HS-5 (cell line): ENCODE measurements around the gene IER2.

Experiments
- DNase-seq: peaks from one replicate; pipeline ENCODE4 v3.0.0-alpha.2; 2012; ENCODE audit warnings: low read depth

Gene IER2

DNA sequence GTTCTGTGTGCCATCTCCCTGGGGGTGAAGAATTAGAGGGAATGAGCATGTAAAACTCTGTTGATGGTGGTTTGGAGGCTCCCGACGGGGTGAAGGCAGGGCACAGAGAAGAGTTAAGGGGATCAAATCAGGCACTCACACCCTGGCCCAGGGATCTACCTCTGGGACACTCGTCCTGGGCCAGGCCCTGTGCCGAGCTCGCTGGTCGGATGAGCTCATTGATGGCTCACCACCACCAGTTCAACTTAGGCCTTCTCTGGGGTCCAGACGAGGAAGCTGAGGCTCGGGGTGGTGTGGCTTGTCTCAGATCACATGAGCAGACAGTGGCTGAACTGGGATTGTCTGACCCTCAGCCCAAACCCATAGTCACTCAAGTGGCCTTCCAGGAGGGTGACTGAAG lies 30.6 kb upstream of the IER2 start:
- DNase-seq = no peak

- no peak for DNase-seq
These were observed 30.2 kb upstream of the IER2 start for GRCh38 chr19:13120031-13120430.

DNA sequence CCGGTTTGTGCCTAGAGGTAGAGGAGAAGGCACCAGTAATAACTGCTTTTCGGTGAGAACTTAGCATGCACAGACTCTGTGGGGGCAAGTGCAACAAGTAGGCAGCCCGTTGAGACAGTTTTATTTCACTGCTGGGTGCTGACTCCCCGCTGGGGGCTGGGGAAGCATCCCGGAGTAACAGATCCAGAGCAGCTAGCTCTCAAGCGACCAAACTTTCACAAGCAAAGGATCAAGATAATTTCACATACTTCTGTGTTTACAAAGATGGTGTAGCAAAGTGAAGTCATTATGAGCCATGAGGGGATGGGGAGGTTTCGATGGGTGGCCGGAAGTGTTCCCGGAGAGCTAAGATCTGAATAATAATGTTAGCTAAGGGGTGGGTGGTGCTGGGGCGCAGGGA lies 29.4 kb upstream of the IER2 start:
- no peak for DNase-seq

- no peak for DNase-seq
These were observed 28.5 kb upstream of the IER2 start for GRCh38 chr19:13121551-13122274.

GRCh38 chr19:13122275-13122878 lies 27.8 kb upstream of the IER2 start:
- no peak for DNase-seq

DNA sequence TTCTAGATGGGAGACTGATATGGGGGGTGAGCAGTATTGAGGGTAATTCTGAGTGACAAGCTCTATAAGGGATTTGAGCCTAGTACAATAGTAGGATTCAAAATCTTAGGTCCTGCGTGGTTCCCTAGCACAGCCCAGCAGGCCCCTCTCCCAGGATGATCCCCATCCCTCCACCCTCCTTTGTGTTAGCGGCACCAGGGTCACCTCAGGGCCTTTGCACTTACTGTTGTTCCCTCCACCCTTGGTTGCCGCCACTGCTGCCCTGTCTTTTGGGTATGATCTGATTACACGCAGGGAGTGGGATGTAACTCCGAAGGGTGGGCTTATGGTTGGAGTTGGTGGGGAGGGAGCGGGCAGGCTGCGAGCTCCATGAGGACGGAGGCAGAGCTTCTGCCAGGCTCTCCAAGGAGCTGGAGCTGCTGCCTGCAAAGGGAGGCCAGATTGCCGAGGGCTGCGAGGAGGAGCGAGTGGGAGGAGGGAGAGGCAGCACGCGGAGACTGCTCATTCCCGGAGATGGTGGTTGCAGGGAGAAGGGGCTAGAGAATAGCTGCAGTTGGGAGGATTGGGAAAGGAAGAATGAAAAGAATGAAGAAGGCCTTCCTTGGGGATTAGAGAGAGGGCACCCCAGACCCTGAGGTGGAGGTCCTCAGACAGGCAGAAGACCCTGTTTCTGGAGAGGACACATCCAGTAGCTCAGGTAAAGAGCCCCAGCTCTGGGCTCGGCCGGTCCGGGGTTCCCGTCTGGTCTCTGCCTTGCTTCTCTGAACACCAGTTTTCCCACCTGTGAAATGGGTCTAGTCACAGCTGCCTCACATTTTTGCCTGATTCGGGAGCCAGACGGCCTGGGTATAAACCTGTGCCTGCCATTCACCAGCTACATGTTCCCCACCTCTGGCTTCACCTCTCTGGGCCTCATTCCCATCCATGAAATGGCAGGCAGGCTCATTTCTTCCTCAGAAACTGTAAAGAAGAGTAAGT lies 26.9 kb upstream of the IER2 start:
- DNase-seq = no peak

DNA sequence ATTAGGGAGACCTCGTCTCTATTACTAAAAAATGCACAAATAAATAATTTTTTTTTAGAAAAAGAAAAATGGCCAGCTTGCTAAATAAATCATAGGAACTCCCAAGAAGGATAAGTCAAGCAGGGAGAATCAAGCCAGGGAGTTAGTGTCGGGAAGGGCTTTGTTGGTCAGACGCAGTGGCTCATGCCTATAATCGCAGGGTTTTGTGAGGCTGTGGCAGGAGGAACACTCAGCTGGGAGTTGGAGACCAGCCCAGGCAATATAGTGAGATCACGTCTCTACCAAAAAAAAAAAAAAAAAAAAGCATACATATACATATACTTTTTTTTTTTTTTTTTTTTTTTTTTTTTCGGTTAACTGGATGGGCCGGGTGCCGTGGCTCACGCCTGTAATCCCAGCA lies 23.2 kb upstream of the IER2 start:
- no peak for DNase-seq

GRCh38 chr19:13127811-13128575 lies 22.2 kb upstream of the IER2 start:
- no peak for DNase-seq

DNA sequence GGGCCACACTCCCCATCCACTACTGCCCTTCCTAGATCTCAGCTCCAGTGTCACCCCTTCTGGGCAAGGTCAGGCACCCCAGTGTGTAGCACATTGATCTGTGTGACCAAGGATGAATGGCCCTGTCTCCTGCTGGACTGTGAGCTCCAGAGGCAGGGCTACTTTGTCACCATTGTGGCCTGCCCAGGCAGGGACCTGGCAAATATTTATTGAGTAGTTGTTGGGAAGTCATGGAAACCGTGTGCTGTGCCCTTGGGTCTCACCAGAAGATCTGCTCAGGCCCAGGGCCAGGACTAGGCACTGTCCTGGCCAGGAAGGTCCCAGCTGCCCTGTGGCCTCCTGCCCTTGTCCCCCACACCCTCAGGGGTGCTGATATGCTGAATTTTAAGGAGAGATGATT lies 21.6 kb upstream of the IER2 start:
- no peak for DNase-seq

DNA sequence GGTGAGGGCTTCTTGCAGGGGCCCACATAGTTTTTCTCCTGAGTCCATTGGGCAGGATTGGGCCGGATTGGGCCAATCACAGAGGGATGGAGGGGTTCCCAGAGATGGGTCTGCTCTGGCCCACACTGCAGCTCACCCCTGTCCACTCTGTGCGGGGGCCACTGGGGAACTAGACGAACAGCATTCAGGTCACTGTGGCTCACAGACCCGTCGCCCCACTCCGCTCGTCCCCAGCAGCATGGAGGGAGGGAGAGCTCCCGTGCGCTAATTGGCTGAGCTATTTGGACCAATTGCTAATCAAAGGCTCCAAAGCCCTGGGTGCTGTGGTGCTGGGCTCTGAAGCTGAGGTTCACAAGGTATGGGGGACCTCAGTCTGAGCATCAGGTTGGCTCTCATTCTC lies 20.8 kb upstream of the IER2 start:
- no peak for DNase-seq

DNA sequence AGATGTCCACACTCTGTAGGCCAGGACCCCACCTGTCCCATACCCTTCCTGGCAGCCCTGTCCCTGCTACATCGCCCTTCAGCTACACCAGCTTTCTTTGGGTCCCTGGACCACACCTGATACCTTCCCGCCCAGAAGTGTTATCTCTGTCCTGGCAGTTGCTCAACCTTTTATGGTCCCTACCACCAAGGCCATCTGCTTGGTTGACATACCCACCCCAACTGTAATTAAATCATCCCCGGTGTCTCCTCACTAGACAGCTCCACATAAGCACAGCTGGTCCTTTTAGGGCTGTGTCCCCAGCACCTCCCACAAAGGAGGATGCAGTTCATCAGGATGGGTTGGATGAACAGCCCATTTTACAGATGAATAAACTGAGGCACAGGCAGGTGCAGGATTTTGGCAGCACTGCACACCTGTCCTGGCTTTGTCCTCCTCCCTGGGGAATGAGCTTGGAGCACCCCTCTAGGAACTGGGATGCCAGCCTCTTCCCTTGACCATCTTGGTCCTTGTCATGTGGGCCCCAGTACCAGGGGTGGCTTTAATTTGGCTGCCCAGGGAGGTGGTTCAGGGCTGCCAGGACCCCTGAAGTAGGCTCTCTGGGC lies 19.2 kb upstream of the IER2 start:
- no peak for DNase-seq

- peak; percentile 75 for DNase-seq
These were observed 17.6 kb upstream of the IER2 start for GRCh38 chr19:13132471-13133180.

DNA sequence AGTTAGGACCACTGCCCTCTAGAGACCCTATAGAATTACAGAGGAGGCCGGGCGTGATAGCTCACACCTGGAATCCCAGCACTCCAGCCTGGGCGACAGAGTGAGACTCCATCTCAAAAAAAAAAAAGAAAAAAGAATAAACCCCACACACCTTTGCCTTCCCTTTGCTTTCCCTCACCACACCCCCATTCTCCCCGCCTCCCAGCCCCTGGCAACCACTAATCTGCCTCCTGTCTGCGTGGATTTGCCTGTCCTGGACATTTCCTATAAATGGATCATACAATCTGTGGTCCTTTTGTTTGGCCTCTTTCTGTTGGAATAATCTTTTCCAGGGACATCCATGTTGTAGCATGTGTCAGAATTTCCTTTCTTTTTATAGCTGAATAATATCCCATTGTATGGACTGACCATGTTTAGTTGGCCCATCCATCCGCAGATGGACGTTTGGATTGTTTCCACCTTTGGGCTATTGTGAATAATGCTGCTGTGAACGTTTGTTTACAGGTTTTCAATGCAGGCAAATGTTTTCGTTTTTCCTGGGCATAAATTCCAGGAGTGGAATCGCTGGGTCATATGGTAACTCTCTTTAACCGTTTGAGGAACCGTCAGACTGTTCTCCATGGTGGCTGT lies 16.9 kb upstream of the IER2 start:
- no peak for DNase-seq

DNA sequence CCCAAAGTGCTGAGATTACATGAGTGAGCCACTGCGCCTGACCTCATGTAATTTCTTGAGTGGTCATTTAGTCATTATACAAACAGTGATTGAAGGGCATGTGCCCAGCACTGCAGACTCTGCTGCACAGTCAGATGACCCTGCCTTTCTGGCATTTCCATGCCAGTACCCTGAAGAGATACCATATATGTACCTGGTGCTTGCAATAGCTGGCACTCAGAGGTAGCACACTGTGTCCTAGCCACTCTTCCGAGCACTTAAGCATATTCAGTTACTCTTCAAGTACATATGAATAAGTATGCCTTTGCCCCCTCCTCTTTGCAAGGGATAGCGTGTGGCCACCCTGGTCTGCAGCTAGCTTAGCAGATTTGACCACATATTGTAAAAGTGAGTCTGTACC lies 15.6 kb upstream of the IER2 start:
- no peak for DNase-seq

DNA sequence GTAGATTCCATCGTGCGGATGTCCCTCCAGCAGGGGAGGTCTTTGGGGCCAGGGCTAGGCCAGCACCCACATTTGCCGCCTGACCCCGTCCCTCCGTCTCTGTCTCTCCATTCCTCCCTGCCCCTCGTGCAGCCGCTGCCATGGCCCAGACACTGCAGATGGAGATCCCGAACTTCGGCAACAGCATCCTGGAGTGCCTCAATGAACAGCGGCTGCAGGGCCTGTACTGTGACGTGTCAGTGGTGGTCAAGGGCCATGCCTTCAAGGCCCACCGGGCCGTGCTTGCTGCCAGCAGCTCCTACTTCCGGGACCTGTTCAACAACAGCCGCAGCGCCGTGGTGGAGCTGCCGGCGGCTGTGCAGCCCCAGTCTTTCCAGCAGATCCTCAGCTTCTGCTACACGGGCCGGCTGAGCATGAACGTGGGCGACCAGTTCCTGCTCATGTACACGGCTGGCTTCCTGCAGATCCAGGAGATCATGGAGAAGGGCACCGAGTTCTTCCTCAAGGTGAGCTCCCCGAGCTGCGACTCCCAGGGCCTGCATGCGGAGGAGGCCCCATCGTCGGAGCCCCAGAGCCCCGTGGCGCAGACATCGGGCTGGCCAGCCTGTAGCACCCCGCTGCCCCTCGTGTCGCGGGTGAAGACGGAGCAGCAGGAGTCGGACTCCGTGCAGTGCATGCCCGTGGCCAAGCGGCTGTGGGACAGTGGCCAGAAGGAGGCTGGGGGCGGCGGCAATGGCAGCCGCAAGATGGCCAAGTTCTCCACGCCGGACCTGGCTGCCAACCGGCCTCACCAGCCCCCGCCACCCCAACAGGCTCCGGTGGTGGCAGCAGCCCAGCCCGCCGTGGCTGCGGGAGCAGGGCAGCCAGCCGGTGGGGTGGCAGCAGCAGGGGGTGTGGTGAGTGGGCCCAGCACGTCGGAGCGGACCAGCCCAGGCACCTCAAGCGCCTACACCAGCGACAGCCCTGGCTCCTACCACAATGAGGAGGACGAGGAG lies 14.8 kb upstream of the IER2 start:
- DNase-seq = no peak

DNA sequence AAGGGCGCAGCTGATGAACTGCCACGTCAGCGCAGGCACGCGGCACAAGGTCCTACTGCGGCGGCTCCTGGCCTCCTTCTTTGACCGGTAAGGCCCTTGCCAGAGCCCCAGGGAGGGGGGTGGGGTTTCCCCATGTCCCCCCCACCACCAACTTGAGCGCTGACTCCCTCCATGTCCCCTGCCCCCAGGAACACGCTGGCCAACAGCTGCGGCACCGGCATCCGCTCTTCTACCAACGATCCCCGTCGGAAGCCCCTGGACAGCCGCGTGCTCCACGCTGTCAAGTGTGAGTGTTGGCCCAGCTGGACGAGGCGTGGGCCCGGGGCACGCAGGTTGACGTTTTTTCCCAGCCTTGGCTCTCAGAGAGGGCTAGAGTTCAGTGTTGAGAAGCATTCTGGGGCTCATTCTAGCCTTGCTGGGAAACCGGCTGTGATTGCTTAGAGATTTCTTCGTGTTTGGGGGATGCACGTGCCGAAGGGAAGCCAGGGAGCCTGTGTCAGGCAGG lies 12.9 kb upstream of the IER2 start:
- DNase-seq = no peak

DNA sequence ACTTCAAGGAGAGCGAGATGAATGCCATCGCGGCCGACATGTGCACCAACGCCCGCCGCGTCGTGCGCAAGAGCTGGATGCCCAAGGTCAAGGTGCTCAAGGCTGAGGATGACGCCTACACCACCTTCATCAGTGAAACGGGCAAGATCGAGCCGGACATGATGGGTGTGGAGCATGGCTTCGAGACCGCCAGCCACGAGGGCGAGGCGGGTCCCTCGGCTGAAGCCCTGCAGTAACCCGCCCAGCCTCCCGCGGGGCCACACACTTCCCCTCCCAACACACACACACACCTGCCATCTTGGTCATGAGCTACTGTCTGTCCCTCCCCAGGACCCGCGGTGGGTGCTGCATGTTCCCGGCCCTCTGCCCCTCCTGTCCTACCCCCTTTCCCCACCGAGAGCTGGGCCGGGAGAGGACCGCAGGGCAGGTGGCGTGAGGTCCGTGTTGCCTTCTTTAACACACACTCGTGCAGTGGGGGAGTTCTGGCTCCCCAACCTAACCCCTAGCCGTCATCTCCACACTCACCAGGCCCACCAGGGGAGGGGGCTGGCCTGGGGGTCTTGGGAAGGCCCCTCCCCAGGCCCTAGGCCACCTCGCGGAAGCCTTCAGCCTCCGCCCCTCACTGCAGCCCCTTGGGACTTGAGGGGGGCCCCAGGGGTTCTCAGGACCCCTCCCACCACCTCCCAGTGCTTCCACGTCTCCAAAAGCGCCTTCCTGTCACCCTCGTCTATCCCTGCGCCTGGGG lies 11.9 kb upstream of the IER2 start:
- DNase-seq = no peak

DNA sequence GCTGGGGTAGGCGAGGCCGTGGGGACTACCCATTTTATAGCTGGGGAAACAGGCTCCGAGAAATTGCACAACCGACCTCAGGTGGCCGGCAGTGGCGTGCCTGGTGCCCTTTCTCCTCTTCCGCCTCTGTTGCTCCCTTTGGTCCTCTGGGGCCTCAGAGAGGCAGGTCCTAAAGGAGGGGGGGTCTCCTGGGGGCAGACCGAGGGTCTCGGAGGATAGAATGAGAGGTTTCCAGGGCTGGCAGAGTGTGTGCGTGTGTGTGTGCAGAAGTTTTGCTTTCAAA lies 11.4 kb upstream of the IER2 start:
- no peak for DNase-seq
